HG03280 (cell line): Measurements from ENCODE around the gene SMIM5.
A peak's percentile ranks its signal among the peaks of the same experiment; 100 is the strongest.

ENCODE experiments used
- ATAC-seq: cut with Tn5 transposase; IDR thresholded peaks from one replicate; pipeline ENCODE4 v1.9.1; 2021; ENCODE audit warnings: mild to moderate bottlenecking, moderate library complexity; ENCODE audit not compliant: unreplicated experiment

Gene SMIM5

GRCh38 chr17:75664099-75664549 is 30.9 kb downstream of the SMIM5 start:
- ATAC-seq, result peak; percentile 59

GRCh38 chr17:75665981-75666380 is 32.7 kb downstream of the SMIM5 start:
- no peak for ATAC-seq

GRCh38 chr17:75666959-75667790 is 33.9 kb downstream of the SMIM5 start, which contains the start of the genes RECQL5 and SAP30BP:
RECQL5 (minus strand) TSS chr17:75667154; CDS start chr17:75666557, 597 bp downstream.
SAP30BP (plus strand) TSS chr17:75667338; CDS start chr17:75667373, 35 bp downstream.
- ATAC-seq, result peak; percentile 81

GRCh38 chr17:75667825-75668224 is 34.6 kb downstream of the SMIM5 start:
- ATAC-seq, result no peak

GRCh38 chr17:75668489-75668888 is 35.3 kb downstream of the SMIM5 start:
- no peak for ATAC-seq

GRCh38 chr17:75670868-75671267 is 37.6 kb downstream of the SMIM5 start:
- ATAC-seq, result no peak

GRCh38 chr17:75672011-75672410 is 38.8 kb downstream of the SMIM5 start:
- no peak for ATAC-seq

- no peak for ATAC-seq
Measured at GRCh38 chr17:75673487-75673886, 40.3 kb downstream of the SMIM5 start.

- no peak for ATAC-seq
Measured at GRCh38 chr17:75676461-75676860, 43.2 kb downstream of the SMIM5 start.

- no peak for ATAC-seq
Measured at GRCh38 chr17:75679706-75680211, 46.5 kb downstream of the SMIM5 start.

- no peak for ATAC-seq
Measured at GRCh38 chr17:75680431-75680830, 47.2 kb downstream of the SMIM5 start.

GRCh38 chr17:75681289-75681688 is 48.1 kb downstream of the SMIM5 start:
- no peak for ATAC-seq

- no peak for ATAC-seq
Measured at GRCh38 chr17:75683583-75683982, 50.3 kb downstream of the SMIM5 start.

- ATAC-seq, result no peak
Measured at GRCh38 chr17:75684249-75684648, 51.0 kb downstream of the SMIM5 start.

GRCh38 chr17:75684924-75685323 is 51.7 kb downstream of the SMIM5 start:
- no peak for ATAC-seq

GRCh38 chr17:75685499-75685898 is 52.3 kb downstream of the SMIM5 start:
- ATAC-seq, result no peak

- no peak for ATAC-seq
Measured at GRCh38 chr17:75688209-75688825, 55.1 kb downstream of the SMIM5 start.

- ATAC-seq, result peak; percentile 46
Measured at GRCh38 chr17:75689441-75689873, 56.2 kb downstream of the SMIM5 start.
